IPS-15b (cell line): ENCODE data around the gene TMIE.

ENCODE experiments used
- H3K27me3 ChIP-seq: one replicate; pipeline ENCODE4 v1.6.1; 2013; ENCODE audit warnings: low read length; ENCODE audit not compliant: control insufficient read depth, insufficient read depth
- H3K36me3 ChIP-seq: one replicate; pipeline ENCODE4 v1.6.1; 2013; ENCODE audit warnings: low read length; ENCODE audit not compliant: control insufficient read depth, insufficient read depth
- H3K4me1 ChIP-seq: one replicate; pipeline ENCODE4 v1.6.1; 2013; ENCODE audit warnings: mild to moderate bottlenecking, low read length; ENCODE audit not compliant: control insufficient read depth, insufficient read depth
- H3K4me3 ChIP-seq: one replicate; pipeline ENCODE4 v1.5.1; 2013; ENCODE audit warnings: low read depth, low read length
- H3K9ac ChIP-seq: one replicate; pipeline ENCODE4 v1.6.1; 2013; ENCODE audit warnings: low read depth, mild to moderate bottlenecking, low read length
- H3K9me3 ChIP-seq: one replicate; pipeline ENCODE4 v1.6.1; 2013; ENCODE audit warnings: mild to moderate bottlenecking, low read length; ENCODE audit not compliant: control insufficient read depth, insufficient read depth

TMIE gene

GRCh38 chr3:46713050-46713897 is 12.1 kb downstream of the TMIE start:
- Histone ChIP-seq H3K27me3 (no peaks in the 10 kb centered on the region), H3K36me3 (no peaks in the 10 kb centered on the region), H3K9ac (no peak overlapping the region), H3K4me1 (no peaks in the 10 kb centered on the region), H3K9me3 (no peaks in the 10 kb centered on the region), H3K4me3 (no peak overlapping the region)

DNA sequence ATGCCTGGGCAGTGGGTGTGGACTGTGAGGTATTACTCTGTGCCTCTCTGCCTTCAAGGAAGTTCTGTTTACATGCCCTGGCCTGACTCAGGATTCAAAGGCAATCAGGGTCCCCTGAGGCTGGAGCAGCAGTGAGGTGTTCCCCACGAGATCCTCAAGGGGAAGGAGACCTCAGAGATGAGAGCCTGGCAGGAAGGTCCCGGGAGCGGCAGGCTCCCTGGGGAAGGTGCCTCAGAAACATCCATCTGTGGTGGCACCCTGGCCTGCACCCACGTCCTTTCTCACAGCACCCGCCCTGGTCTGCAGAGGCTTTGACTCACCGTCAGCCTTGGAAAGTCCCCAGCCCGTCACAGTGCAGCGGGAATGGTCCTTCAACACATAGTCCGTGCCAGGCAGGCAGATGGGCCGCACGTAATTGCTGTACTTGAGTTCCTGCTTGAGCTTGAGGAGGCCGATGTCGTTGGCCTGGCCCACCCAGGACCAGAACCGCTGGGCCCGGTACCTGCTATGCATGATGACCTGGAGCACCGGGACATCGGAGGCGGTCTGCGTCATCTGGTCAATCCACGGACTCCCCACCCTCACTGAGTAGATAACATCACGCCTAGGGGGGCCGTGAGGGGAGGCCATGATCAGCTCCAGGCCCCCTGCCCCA is 12.8 kb downstream of the TMIE start:
- H3K9me3 ChIP-seq = no peaks in the 10 kb centered on the region
- no peaks in the 10 kb centered on the region for H3K27me3 ChIP-seq
- no peaks in the 10 kb centered on the region for H3K4me1 ChIP-seq
- no peaks in the 10 kb centered on the region for H3K36me3 ChIP-seq
- H3K4me3 ChIP-seq = no peak overlapping the region
- H3K9ac ChIP-seq = no peak overlapping the region

DNA sequence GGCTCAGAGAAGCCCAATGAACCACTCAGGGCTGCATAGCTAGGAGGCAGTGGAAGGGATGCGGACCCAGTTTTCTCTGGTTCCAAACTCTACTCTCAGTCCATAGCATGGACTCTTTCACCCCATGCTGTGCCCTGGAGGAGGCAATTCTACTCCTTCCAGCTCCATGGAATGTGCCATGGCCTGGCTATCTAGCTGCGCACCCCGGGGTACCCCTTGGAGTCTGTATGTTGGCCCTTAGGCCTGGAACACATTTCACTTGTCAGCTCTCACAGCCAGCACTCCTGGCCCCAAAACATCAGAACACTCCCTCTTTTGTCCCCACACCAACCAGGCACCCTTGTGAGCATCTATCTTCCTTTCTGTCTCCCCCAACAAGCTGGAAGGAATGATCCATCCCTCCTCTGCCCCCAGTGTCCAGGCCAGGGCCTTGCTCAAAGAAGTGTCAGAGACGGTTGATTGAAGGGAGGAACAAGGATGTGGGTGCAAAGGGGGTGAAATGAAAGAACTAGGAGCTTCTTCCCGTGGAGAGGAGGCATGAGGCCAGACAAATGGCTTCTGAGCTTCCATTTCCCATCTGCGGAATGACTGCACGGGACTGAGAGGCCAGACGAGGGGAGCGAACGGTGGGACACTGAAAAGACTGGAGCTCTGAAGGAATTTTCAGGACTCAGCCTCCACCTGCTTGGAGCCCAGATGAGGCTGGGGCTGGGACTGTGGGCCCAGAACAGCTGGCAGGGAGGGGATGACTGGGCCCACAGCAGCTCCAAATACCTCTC is 13.7 kb downstream of the TMIE start:
- Histone ChIP-seq H3K27me3 (no peaks in the 10 kb centered on the region), H3K36me3 (no peaks in the 10 kb centered on the region), H3K4me1 (no peaks in the 10 kb centered on the region), H3K9ac (no peak overlapping the region), H3K4me3 (no peak overlapping the region), H3K9me3 (no peaks in the 10 kb centered on the region)

DNA sequence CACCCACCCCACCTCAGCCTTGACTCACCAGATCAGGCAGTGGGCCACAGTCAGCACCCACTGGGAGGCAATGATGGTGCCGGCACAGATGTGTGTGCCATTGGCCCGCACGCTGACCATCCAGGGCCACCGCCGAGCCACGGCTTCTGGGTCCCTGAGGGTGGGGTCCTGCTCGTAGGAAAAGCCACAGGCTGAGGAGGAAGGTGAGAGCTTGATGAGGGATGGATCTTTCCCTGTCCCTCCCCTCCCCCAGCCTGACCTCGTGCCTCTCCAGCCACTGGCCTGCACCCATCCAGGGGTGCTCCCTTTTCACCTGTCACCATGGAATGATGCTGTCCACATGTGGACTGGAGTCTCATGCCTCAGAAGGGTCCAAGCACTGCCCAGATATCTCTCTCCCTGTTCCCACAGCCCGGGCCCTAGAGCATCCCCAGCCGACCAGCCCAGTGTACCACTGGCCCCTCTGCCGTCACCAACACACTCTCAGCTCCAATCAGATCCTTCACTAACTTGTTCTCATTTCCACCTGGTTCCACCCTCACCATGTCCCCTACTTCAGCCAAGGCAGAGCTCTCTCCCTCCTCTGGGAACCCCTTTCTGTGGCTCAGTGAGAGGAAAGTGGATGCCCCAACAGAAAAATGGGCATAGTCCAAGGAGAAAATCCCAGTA is 14.4 kb downstream of the TMIE start:
- no peaks in the 10 kb centered on the region for H3K27me3 ChIP-seq
- H3K36me3 ChIP-seq = no peaks in the 10 kb centered on the region
- no peaks in the 10 kb centered on the region for H3K4me1 ChIP-seq
- H3K4me3 ChIP-seq = no peak overlapping the region
- no peaks in the 10 kb centered on the region for H3K9me3 ChIP-seq
- no peak overlapping the region for H3K9ac ChIP-seq

DNA sequence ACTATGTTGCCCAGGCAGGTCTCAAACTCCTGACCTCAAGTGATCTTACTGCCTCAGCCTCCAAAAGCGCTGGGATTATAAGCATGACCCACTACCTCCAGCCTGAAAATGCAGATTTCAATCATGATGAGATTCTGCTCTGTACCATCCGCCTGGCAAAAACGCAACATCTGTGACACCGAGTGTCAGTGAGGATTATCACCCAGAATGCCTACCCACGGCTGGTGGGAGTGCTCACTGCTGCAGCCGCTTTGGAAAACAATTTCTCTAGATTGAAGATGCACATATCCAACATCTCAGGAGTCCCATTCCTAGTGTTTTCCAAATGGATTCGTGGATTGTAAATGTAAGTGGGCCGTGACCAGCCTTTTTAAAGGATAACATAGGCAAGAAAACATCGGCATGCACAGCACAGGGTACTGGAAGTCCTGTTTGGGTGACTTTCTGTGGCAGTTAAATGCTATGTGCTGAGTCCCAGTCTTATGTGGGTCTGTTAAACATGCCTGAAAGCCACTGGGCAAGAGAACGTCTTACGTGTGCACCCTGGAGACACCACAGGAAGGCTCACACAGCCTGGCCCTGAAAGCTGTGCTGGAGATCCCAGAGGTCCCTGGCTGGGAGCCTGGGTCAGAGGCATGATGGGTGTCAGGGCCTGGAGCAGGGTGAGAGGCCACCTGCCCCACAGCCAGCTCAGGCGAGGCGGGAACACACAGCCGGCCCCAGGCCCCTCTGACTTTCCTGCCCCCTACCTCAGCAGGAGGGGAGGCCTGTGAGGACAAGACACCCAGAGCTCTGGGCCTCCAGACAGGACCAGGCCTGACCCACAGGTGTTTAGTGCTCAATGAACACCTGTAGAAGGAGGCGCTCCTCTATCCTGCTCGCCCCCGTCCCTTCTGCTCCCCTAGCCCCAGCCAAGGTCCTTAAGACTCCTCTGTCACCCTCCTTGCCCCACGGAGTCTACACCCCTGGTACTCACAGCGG is 15.6 kb downstream of the TMIE start:
- Histone ChIP-seq H3K9me3 (no peaks in the 10 kb centered on the region), H3K36me3 (no peaks in the 10 kb centered on the region), H3K9ac (no peak overlapping the region), H3K27me3 (no peaks in the 10 kb centered on the region), H3K4me1 (no peaks in the 10 kb centered on the region), H3K4me3 (no peak overlapping the region)

DNA sequence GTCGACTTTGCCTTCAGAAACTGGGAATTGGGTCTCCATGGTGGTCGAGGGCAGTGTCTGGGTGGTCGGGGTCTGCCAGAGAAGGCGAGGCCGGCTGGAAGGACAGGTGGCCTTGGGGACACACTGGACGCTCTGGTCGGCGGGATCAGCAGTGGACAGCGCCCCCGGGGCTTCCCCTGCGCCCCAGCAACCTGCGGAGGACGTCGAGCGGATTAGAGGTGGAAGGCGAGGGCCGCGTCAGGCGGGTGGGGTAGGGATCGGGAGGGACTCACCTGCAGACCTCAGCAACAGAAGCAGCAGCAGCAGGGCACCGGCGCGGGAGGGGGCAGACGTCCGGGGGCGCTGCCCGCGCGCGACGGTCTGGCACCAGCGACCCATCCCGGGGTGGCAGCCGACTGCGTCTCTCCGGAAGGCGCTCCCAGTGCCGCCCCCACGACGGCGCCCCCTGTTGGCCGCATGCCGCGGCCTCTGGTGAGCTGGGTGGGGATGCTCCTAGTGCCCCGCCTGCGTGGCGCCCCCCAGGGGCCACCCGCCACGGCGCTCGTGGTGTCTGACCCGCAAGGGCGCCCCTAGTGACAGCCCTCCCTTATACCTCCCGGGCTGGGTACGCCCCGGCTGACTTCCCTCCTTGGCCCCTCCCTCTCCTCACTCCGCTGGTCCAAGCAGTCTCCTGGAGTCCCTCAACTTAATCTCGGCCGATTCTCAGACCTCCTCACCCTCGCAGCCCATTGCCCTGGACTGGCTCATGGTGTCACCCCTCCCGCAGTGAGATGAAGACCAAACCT is 16.4 kb downstream of the TMIE start, which contains the start of gene PRSS50:
Gene PRSS50, minus strand, starts transcription at position 423 of the 785 bp plus-strand sequence. Its CDS starts 45 bp downstream, at position 378.
- Histone ChIP-seq H3K4me3 (no peak within 1 kb of the TSS), H3K36me3 (no peaks in the 10 kb centered on the region), H3K9ac (no peak within 1 kb of the TSS), H3K9me3 (no peaks in the 10 kb centered on the region), H3K27me3 (no peaks in the 10 kb centered on the region), H3K4me1 (no peaks in the 10 kb centered on the region)

GRCh38 chr3:46719044-46719565 is 17.9 kb downstream of the TMIE start:
- H3K4me1 ChIP-seq = no peaks in the 10 kb centered on the region
- H3K9ac ChIP-seq = no peak overlapping the region
- no peaks in the 10 kb centered on the region for H3K27me3 ChIP-seq
- no peak overlapping the region for H3K4me3 ChIP-seq
- no peaks in the 10 kb centered on the region for H3K9me3 ChIP-seq
- no peaks in the 10 kb centered on the region for H3K36me3 ChIP-seq

GRCh38 chr3:46719735-46720271 is 18.6 kb downstream of the TMIE start:
- Histone ChIP-seq H3K9ac (no peak overlapping the region), H3K9me3 (no peaks in the 10 kb centered on the region), H3K27me3 (no peaks in the 10 kb centered on the region), H3K4me3 (no peak overlapping the region), H3K36me3 (no peaks in the 10 kb centered on the region), H3K4me1 (no peaks in the 10 kb centered on the region)

DNA sequence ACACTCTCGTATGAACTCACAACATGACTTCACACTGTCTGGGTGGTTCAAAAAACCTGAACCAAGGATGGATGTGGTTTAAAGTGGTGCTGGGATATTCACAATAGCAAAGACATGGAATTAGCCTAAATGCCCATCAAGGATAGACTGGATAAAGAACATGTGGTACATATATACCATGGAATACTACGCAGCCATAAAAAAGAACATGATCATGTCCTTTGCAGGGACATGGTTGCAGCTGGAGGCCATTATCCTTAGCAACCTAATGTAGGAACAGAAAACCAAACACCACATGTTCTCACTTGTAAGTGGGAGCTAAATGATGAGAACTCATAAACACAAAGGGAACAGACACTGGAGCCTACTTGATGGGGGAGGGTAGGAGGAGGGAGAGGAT is 19.8 kb downstream of the TMIE start:
- Histone ChIP-seq H3K9ac (no peak overlapping the region), H3K4me1 (peaks cover under 1% of the 10 kb centered on the region)

GRCh38 chr3:46722443-46722842 is 21.3 kb downstream of the TMIE start:
- no peaks in the 10 kb centered on the region for H3K9me3 ChIP-seq
- no peaks in the 10 kb centered on the region for H3K36me3 ChIP-seq
- H3K27me3 ChIP-seq = no peaks in the 10 kb centered on the region
- peaks cover 4% of the 10 kb centered on the region for H3K4me1 ChIP-seq
- no peak overlapping the region for H3K9ac ChIP-seq
- H3K4me3 ChIP-seq = no peak overlapping the region

More for the DNA sequence above, 19.8 kb downstream of the TMIE start:
- H3K9me3 ChIP-seq = no peaks in the 10 kb centered on the region
- H3K36me3 ChIP-seq = no peaks in the 10 kb centered on the region
- no peaks in the 10 kb centered on the region for H3K27me3 ChIP-seq
- H3K4me3 ChIP-seq = no peak overlapping the region
